NCI-H2107 treated with DMSO at 0.1 percent for 48 hours (cell line): Measurements from ENCODE around the gene UGT2B15.
"Not testable (repeated sequence)": the region's sequence is repeated elsewhere in the genome, so short reads cannot be mapped to it uniquely, and the experiment has no call there.

Experiments
- DNase-seq: peaks from one replicate; lab custom pipeline; 2025; ENCODE audit not compliant: unreplicated experiment; lab: John Stamatoyannopoulos, UW

The UGT2B15 gene

DNA sequence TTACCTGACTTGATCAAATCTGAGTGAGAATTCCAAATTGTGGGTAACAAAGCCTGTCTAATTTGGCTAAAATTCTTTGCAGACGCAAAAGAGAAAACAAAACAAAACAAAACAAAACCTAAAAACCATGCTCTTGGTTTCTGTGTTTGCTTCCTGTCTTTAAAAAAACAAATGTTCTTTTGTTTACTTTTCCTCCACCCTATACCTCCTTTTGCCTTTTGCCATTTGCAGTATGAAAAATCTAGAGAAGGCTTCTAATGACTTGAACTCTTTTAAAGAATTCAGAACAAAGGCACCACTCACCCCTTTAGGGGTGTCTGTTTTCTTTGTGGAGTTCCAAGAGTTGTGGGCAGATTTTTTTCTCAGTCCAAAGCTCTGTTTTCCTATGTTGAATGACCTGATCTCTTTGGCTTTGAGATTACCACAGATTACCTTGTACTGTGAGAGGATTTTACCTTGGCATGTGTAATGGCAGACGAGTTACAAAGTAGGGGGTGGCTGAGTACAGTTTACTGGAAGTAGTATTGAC lies 13.9 kb downstream of the UGT2B15 start:
- DNase-seq, result not testable (repeated sequence)

DNA sequence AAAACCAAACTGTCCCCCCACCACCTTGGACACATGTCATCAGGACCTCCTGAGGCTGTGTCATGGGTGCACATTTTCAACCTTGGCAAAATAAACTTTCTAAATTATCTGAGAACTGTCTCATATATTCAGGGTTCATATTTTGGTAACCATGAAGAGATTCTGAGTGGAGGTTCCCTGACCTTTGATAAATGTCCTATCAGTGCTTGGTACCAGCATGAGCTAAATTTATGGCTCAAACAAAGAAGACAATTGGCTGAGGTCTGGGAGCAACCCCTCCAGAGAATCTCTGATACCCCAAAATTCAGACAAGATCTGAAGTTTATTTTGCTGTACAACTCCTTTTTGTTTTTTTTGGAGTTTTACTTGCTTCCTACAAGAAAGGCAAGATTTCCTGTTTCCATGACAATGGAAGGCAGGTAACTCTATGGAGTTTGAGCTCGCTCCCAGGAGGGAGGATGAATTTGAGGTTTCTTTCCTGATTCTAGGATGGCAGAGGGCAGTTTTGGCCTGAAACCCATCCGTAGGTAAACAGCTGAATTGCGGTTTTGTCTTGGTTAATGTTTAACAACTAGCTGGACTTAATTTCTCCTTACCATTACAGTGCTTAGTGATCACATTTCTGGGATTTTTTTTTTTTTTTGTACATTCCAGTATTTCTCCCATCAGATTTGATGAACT lies 14.5 kb downstream of the UGT2B15 start:
- no peak for DNase-seq

GRCh38 chr4:68654946-68655721 lies 15.3 kb downstream of the UGT2B15 start:
- no peak for DNase-seq

DNA sequence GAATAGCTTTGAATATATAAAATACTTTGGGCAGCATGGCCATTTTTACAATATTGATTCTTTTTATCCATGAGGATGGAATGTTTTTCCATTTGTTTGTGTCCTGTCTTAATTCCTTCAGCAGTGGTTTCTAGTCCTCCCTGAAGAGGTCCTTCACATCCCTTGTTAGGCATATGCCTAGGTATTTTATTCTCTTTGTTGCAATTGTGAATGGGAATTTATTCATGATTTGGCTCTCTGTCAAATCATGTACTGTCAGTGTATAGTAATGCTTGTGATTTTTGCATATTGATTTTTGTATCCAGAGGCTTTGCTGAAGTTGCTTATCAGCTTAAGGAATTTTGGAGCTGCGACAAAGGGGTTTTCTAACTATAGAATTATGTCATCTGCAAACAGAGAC lies 18.5 kb downstream of the UGT2B15 start:
- DNase-seq, result no peak

- DNase-seq, result no peak
These were observed 40.1 kb downstream of the UGT2B15 start for GRCh38 chr4:68630371-68630770.

GRCh38 chr4:68622731-68623130 lies 47.7 kb downstream of the UGT2B15 start:
- DNase-seq, result not testable (repeated sequence)

GRCh38 chr4:68617003-68617698 lies 53.3 kb downstream of the UGT2B15 start:
- no peak for DNase-seq

DNA sequence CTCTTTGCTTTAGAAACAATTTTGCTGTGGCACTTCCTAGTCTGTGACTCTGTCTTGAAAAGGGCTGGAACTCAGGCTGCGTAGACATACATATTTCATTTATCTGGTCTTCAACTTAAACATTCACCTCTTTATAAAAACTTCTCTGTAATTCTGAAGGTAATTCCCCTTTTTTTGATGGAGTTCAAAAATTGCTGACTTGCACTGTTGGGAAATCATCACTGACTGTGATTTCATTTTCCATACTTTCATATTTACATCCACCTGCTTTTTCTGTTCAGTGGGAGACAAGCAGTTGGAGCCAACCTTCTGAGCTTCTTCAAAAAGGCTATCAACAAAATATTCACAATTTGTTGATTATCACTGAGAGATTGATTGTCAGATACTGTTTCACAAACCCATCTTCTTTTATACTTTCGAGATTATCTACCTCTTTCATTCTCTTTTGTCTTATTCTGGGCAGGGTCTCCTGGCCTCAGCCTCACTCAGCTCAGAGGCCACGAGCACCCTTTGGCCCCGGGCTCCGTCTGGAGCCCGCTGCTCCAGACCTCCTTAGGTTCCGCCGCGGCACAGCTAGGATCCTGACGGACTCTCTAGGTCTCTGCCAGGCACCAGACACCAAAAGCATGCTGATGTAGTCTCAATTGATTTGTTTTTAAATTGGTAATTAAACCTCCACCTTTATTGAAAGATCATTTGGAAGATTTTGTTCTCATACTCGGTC lies 54.6 kb downstream of the UGT2B15 start:
- DNase-seq, result no peak

- DNase-seq, result no peak
These were observed 56.7 kb downstream of the UGT2B15 start for GRCh38 chr4:68613752-68614151.

DNA sequence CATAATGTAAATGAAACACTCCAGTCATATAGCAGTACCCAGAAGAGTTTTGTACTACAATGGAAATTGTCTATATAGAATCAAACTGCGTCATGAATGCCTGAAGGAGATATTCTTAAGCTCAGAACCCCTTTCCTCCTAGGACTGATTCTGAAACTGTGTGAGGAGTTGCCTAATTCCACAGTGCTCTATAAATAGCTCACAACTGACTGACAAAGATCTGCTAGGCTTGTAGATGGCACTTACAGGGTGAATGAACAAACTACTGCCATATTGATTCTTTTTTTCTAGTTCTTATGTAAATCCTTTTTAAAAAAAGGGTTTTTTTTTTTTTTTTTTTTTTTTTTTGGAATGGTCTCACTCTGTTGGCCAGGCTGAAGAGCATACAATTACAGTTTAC lies 64.2 kb downstream of the UGT2B15 start:
- no peak for DNase-seq

DNA sequence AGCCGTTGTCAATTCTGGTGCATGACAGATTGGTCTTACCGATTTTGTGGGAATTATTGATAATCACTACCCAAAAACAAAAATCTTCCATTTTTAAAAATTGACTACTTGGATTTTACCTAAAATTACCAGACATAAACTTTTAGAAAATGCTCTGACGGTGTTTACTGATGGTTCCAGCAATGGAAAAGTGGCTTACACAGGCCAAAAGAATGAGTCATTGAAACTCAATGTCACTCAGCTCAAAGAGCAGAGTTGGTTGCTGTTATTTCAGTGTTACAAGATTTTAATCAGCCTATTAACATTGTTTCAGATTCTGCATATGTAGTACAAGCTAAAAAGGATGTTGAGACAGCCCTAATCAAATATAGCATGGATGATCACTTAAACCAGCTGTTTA lies 71.3 kb downstream of the UGT2B15 start:
- no peak for DNase-seq

GRCh38 chr4:68597482-68597881 lies 73.0 kb downstream of the UGT2B15 start:
- no peak for DNase-seq
